GM12878 (cell line): ENCODE measurements around the gene PPFIA4. TPM values are rescaled to one million over a fixed set of nuclear protein-coding genes. Genes with fewer than 3 reads are reported as not detected.

Experiments
- ATAC-seq: fragments of 200-7000 bp; cut with Tn5 transposase; 3 replicates; pipeline ENCODE4 v1.9.1; 2020; ENCODE audit warnings: mild to moderate bottlenecking, moderate library complexity
- BruUV-seq: library from RNA; stranded (reverse); fragments of 400-500 nt; replicated peaks from 2 replicates; lab custom pipeline; 2021; lab: Mats Ljungman, UMichigan
- CTCF ChIA-PET: fragments of 300-600 bp; sonication (Branson Sonifier 250); formaldehyde crosslinking; extraction: SDS; loops from one replicate; lab custom pipeline; 2021; ENCODE audit warnings: inconsistent platforms; lab: Yijun Ruan, JAX
- POLR2A ChIA-PET: fragments of 350-600 bp; formaldehyde crosslinking; extraction: SDS; loops from one replicate; lab custom pipeline; 2021; ENCODE audit warnings: inconsistent platforms; lab: Charles Lee
- RAD21 ChIA-PET: fragments of 300-600 bp; sonication (Branson Sonifier 250); formaldehyde crosslinking; loops from one replicate; lab custom pipeline; 2023; ENCODE audit warnings: antibody characterized with exemption; ENCODE audit not compliant: unreplicated experiment; lab: Charles Lee
- SMC1A ChIA-PET: fragments of 300-600 bp; sonication (Branson Sonifier 250); formaldehyde crosslinking; loops from one replicate; lab custom pipeline; 2023; ENCODE audit not compliant: unreplicated experiment, uncharacterized antibody; lab: Charles Lee
- DNase-seq: peaks from one replicate; pipeline ENCODE4 v3.0.0-alpha.2; 2011; ENCODE audit warnings: low read depth, low spot score
- FAIRE-seq: peaks from 3 replicates; lab custom pipeline; 2011; peaks lifted over from hg19 to GRCh38; lab: Jason Lieb, UNC
- H2AFZ ChIP-seq: 2 replicates; pipeline ENCODE4 v1.6.0; 2011; ENCODE audit warnings: low read depth, low read length, control low read depth; ENCODE audit not compliant: control insufficient read depth
- H3K27ac ChIP-seq: 2 replicates; pipeline ENCODE4 v1.5.1; 2011; ENCODE audit warnings: control low read depth; ENCODE audit not compliant: control insufficient read depth, insufficient read depth
- H3K27me3 ChIP-seq, 2 experiments: replicated peaks in 1 of 2; 2 replicates each; pipeline versions ENCODE4 v1.6.0 to v1.6.1; 2011; ENCODE audit warnings: low read length in 1 of 2; ENCODE audit not compliant: control insufficient read depth in 2 of 2, insufficient read depth in 2 of 2
- H3K36me3 ChIP-seq, 2 experiments: 2 replicates each; pipeline ENCODE4 v1.5.1; 2011; ENCODE audit warnings: low read length in 1 of 2; ENCODE audit not compliant: control insufficient read depth in 2 of 2, insufficient read depth in 2 of 2
- H3K4me1 ChIP-seq: 2 replicates; pipeline ENCODE4 v1.6.1; 2011; ENCODE audit warnings: mild to moderate bottlenecking, low read length, moderate library complexity, mixed read lengths; ENCODE audit not compliant: control insufficient read depth, insufficient read depth
- H3K4me2 ChIP-seq: 2 replicates; pipeline ENCODE4 v1.6.0; 2011; ENCODE audit warnings: control low read depth; ENCODE audit not compliant: control insufficient read depth, insufficient read depth
- H3K4me3 ChIP-seq: fragments of 200-600 bp; sonication (generic); 2 replicates; pipeline ENCODE4 v1.5.1; 2016
- H3K79me2 ChIP-seq: 2 replicates; pipeline ENCODE4 v1.6.0; 2011; ENCODE audit warnings: low read length; ENCODE audit not compliant: control insufficient read depth, insufficient read depth
- H3K9ac ChIP-seq: 2 replicates; pipeline ENCODE4 v1.8.0; 2011; ENCODE audit warnings: low read length, control low read depth, mixed read lengths; ENCODE audit not compliant: control insufficient read depth, insufficient read depth
- H3K9me3 ChIP-seq: replicated peaks from 3 replicates; pipeline ENCODE4 v1.5.1; 2011; ENCODE audit warnings: mild to moderate bottlenecking, low read length; ENCODE audit not compliant: control insufficient read depth, insufficient read depth
- H4K20me1 ChIP-seq: 2 replicates; pipeline ENCODE4 v1.6.0; 2011; ENCODE audit not compliant: control insufficient read depth, insufficient read depth
- BRCA1 ChIP-seq: IDR thresholded peaks from 2 replicates; pipeline ENCODE4 v1.6.1; 2011; ENCODE audit warnings: low read depth, low read length, improper control_type of control experiment
- CBX3 ChIP-seq: fragments of 200-600 bp; sonication (generic); IDR thresholded peaks from 2 replicates; pipeline ENCODE4 v1.6.1; 2016; ENCODE audit warnings: low read depth, borderline replicate concordance
- CEBPB ChIP-seq, 2 experiments: fragments of 150-350 bp in 1 of 2; IDR thresholded peaks; 2 replicates each; pipeline ENCODE4 v1.6.1; 2012 to 2014; ENCODE audit warnings: low read depth in 2 of 2, low read length in 2 of 2, borderline replicate concordance in 1 of 2, inconsistent platforms in 1 of 2
- CHD1 ChIP-seq: IDR thresholded peaks from 2 replicates; pipeline ENCODE4 v1.6.1; 2012; ENCODE audit warnings: low read depth, low read length, improper control_type of control experiment
- IKZF2 ChIP-seq, 2 experiments: fragments of 450-650 bp; IDR thresholded peaks; 2 replicates each; pipeline ENCODE4 v1.6.1; 2017; ENCODE audit warnings: mild to moderate bottlenecking in 2 of 2, moderate library complexity in 2 of 2
- JUNB ChIP-seq: IDR thresholded peaks from 2 replicates; pipeline ENCODE4 v1.6.1; 2016; ENCODE audit warnings: antibody characterized with exemption, mild to moderate bottlenecking
- NFYA ChIP-seq: IDR thresholded peaks from 2 replicates; pipeline ENCODE4 v1.6.1; 2011; ENCODE audit warnings: low read depth, mild to moderate bottlenecking, low read length, improper control_type of control experiment, borderline replicate concordance
- NR2C2 ChIP-seq: IDR thresholded peaks from 2 replicates; pipeline ENCODE4 v1.6.1; 2011; ENCODE audit warnings: borderline replicate concordance, low read depth; ENCODE audit not compliant: control insufficient read depth, insufficient read length
- RB1 ChIP-seq: fragments of 450-650 bp; formaldehyde crosslinking; IDR thresholded peaks from 2 replicates; pipeline ENCODE4 v1.6.1; 2017; ENCODE audit warnings: mild to moderate bottlenecking, borderline replicate concordance
- RELA ChIP-seq: fragments of 450-650 bp; IDR thresholded peaks from 2 replicates; pipeline ENCODE4 v1.8.0; 2014; ENCODE audit warnings: borderline replicate concordance; ENCODE audit not compliant: partially characterized antibody
- SPI1 ChIP-seq: IDR thresholded peaks from 2 replicates; pipeline ENCODE4 v1.6.1; 2011; ENCODE audit warnings: low read depth, mild to moderate bottlenecking, low read length, moderate library complexity, borderline replicate concordance; ENCODE audit not compliant: insufficient read depth
- YBX1 ChIP-seq: fragments of 450-650 bp; IDR thresholded peaks from 2 replicates; pipeline ENCODE4 v1.6.1; 2016; ENCODE audit warnings: antibody characterized with exemption
- WGBS: methylation state at CpG from one replicate; pipeline ENCODE4 v1.1.6; 2016; ENCODE audit warnings: low lambda C conversion rate; ENCODE audit not compliant: insufficient replicate concordance, insufficient coverage; ENCODE audit errors: missing lambda C conversion rate; 5-methylcytosine and 5-hydroxymethylcytosine counted together
- in situ Hi-C: fragments of 300-500 bp; cut with MboI; formaldehyde crosslinking; loops from 9 replicates; pipeline ENCODE4 v1.14.3; 2018; ENCODE audit warnings: mixed read lengths
- intact Hi-C: fragments of 100-400 bp; cut with micrococcal nuclease; formaldehyde crosslinking; loops from one replicate; pipeline ENCODE4 v1.14.2; 2022; ENCODE audit not compliant: unreplicated experiment
- polyA plus RNA-seq, 11 experiments: library from polyadenylated mRNA; depleted of rRNA in 4 of 11; unstranded in 6 of 11; stranded (reverse) in 5 of 11; fragments of >200 nt; fragmentation: Nextera tagmentation in 4 of 11; fragmentation: Illumina TruSeq in 1 of 11; extraction: Ambion mirVana in 4 of 11; extraction: Trizol in 1 of 11; gene quantifications; 1 replicate in 1 of 11; 2 replicates in 10 of 11; pipeline versions ENCODE4 v1.2.1 to v1.2.3, GENCODE V29; 2011 to 2016; ENCODE audit warnings: inconsistent platforms in 2 of 11, missing spikeins in 2 of 11, low read depth in 1 of 11
- total RNA-seq, 4 experiments: library from RNA; depleted of rRNA in 3 of 4; stranded (reverse); fragments of >200 nt in 3 of 4; fragmentation: Illumina TruSeq in 1 of 4; extraction: Trizol in 1 of 4; gene quantifications; 2 replicates each; pipeline versions ENCODE4 v1.2.1 to v1.2.3, GENCODE V29; 2013 to 2021
- TF ChIP-seq, protein P1 (sequence below): IDR thresholded peaks from 2 replicates; pipeline ENCODE4 v1.6.1; 2012; ENCODE audit warnings: low read depth, low read length, improper control_type of control experiment
- TF ChIP-seq, protein P2 (sequence below): IDR thresholded peaks from 2 replicates; pipeline ENCODE4 v1.6.1; 2012; ENCODE audit warnings: low read length, inconsistent platforms
- TF ChIP-seq, protein P3 (sequence below): fragments of 450-650 bp; IDR thresholded peaks from 2 replicates; pipeline ENCODE4 v1.6.1; 2018; ENCODE audit warnings: borderline replicate concordance, mild to moderate bottlenecking; ENCODE audit not compliant: partially characterized antibody
- TF ChIP-seq, protein P4 (sequence below): IDR thresholded peaks from 2 replicates; pipeline ENCODE4 v1.6.1; 2011; ENCODE audit warnings: low read depth, low read length, improper control_type of control experiment, borderline replicate concordance

PPFIA4 gene
- total and polyA plus RNA-seq, 10 of the 15 experiments (the other 5 are each of a cell fraction or from before 2014, with no cell fraction given) = 0.02 to 19.7 (median 0.34) TPM; not detected in 1

DNA sequence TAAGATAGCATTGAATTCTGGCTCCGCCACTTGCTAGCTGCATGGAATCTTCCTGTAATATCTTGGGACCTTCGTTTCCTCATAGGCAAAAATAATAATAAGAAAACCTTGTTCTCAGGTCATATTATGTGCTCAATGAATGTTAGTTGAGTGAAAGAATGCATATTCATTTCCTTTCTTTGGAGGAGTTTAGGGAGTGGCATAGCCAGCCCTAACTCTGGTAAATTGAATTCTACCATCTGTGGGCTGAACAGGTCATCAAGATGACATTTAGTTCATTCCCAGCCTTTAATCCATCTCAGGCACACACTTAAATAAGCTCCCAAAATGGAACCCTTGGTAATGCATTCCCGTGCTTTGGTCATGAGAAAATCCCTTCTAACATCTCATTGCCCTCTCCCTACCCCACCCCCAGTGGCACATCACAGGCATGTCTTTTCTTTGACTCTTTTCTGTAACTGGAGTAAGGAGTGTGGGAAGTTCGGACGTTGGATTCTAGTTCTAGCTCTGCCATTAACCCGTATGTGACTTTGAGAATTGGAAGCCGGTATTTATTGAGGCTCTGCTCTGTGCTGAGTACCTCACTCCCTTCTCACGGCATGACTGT, 72.7 kb downstream of the PPFIA4 start:
- no TSS peak for BruUV-seq
- intact Hi-C loops = no loop called here
- no peaks in the 10 kb centered on the region for H3K79me2 ChIP-seq
- POLR2A ChIA-PET = no interaction called here
- DNase-seq = no peak
- no peaks in the 10 kb centered on the region for H3K4me1 ChIP-seq
- 16% methylated on average over 8 of the region's 8 CpGs for WGBS
- RAD21 ChIA-PET = no interaction called here
- TF ChIP-seq NFYA = no peak
- TF ChIP-seq, protein P1, sequence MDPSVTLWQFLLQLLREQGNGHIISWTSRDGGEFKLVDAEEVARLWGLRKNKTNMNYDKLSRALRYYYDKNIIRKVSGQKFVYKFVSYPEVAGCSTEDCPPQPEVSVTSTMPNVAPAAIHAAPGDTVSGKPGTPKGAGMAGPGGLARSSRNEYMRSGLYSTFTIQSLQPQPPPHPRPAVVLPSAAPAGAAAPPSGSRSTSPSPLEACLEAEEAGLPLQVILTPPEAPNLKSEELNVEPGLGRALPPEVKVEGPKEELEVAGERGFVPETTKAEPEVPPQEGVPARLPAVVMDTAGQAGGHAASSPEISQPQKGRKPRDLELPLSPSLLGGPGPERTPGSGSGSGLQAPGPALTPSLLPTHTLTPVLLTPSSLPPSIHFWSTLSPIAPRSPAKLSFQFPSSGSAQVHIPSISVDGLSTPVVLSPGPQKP = no peak
- TF ChIP-seq, protein P2, sequence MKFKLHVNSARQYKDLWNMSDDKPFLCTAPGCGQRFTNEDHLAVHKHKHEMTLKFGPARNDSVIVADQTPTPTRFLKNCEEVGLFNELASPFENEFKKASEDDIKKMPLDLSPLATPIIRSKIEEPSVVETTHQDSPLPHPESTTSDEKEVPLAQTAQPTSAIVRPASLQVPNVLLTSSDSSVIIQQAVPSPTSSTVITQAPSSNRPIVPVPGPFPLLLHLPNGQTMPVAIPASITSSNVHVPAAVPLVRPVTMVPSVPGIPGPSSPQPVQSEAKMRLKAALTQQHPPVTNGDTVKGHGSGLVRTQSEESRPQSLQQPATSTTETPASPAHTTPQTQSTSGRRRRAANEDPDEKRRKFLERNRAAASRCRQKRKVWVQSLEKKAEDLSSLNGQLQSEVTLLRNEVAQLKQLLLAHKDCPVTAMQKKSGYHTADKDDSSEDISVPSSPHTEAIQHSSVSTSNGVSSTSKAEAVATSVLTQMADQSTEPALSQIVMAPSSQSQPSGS = no peak
- no peak for TF ChIP-seq JUNB
- no peak for TF ChIP-seq CBX3
- no peak for TF ChIP-seq NR2C2
- TF ChIP-seq BRCA1 = no peak
- TF ChIP-seq, protein P3, sequence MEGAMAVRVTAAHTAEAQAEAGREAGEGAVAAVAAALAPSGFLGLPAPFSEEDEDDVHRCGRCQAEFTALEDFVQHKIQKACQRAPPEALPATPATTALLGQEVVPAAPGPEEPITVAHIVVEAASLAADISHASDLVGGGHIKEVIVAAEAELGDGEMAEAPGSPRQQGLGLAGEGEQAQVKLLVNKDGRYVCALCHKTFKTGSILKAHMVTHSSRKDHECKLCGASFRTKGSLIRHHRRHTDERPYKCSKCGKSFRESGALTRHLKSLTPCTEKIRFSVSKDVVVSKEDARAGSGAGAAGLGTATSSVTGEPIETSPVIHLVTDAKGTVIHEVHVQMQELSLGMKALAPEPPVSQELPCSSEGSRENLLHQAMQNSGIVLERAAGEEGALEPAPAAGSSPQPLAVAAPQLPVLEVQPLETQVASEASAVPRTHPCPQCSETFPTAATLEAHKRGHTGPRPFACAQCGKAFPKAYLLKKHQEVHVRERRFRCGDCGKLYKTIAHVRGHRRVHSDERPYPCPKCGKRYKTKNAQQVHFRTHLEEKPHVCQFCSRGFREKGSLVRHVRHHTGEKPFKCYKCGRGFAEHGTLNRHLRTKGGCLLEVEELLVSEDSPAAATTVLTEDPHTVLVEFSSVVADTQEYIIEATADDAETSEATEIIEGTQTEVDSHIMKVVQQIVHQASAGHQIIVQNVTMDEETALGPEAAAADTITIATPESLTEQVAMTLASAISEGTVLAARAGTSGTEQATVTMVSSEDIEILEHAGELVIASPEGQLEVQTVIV = no peak
- TF ChIP-seq RELA = no peak
- no peak for TF ChIP-seq CEBPB (IDR thresholded peaks at IDR 0.05; ENCODE audit: borderline replicate concordance in 1 of 2, low read depth in 2 of 2, low read length in 2 of 2)
- no peak for TF ChIP-seq CHD1
- TF ChIP-seq SPI1 = no peak
- TF ChIP-seq, protein P4, sequence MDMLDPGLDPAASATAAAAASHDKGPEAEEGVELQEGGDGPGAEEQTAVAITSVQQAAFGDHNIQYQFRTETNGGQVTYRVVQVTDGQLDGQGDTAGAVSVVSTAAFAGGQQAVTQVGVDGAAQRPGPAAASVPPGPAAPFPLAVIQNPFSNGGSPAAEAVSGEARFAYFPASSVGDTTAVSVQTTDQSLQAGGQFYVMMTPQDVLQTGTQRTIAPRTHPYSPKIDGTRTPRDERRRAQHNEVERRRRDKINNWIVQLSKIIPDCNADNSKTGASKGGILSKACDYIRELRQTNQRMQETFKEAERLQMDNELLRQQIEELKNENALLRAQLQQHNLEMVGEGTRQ = no peak
- TF ChIP-seq IKZF2 (IDR thresholded peaks at IDR 0.05) = no peak
- TF ChIP-seq RB1 = no peak
- TF ChIP-seq YBX1 = no peak
- H2AFZ ChIP-seq = no peak overlapping the region
- no peak for ATAC-seq
- H3K27me3 ChIP-seq = no peaks in the 10 kb centered on the region; a peak in 2 of 4 replicates
- no peaks in the 10 kb centered on the region for H3K36me3 ChIP-seq
- FAIRE-seq = no peak
- H3K4me2 ChIP-seq = no peak overlapping the region
- peaks cover 2% of the 10 kb centered on the region; the same call in 1 of the 3 replicates for H3K9me3 ChIP-seq
- in situ Hi-C loops = no loop called here
- SMC1A ChIA-PET = no interaction called here
- no peak overlapping the region for H3K9ac ChIP-seq
- no peak overlapping the region for H3K27ac ChIP-seq
- H3K4me3 ChIP-seq = no peak overlapping the region
- CTCF ChIA-PET = interaction anchor here (3.1 kb wide), 1 partner anchor 15 kb away, joined by 9 read pairs; no protein-coding TSS in a partner anchor
- H4K20me1 ChIP-seq = no peaks in the 10 kb centered on the region
